Large intestine (tissue), 3 donors: Measurements from ENCODE around the gene C10orf53. TPM values are rescaled to one million over a fixed set of nuclear protein-coding genes. Genes with fewer than 3 reads are reported as not detected.

Experiments used
- DNase-seq, 2 donors: peaks; one replicate each; pipeline versions ENCODE4 v3.0.0 to v3.0.0-alpha.2; 2013
- H3K27ac ChIP-seq: one replicate; pipeline ENCODE4 v1.5.1; 2013; ENCODE audit warnings: low read length
- H3K27me3 ChIP-seq: 2 replicates; pipeline ENCODE4 v1.6.1; 2013; ENCODE audit warnings: low read length; ENCODE audit not compliant: control insufficient read depth, insufficient read depth
- H3K36me3 ChIP-seq: 2 replicates; pipeline ENCODE4 v1.6.1; 2013; ENCODE audit warnings: low read length; ENCODE audit not compliant: control insufficient read depth, insufficient read depth
- H3K4me1 ChIP-seq: one replicate; pipeline ENCODE4 v1.6.1; 2013; ENCODE audit warnings: low read length; ENCODE audit not compliant: control insufficient read depth, insufficient read depth
- H3K4me3 ChIP-seq: one replicate; pipeline ENCODE4 v1.5.1; 2013; ENCODE audit warnings: low read length
- H3K9me3 ChIP-seq: one replicate; pipeline ENCODE4 v1.6.1; 2013; ENCODE audit warnings: mild to moderate bottlenecking, low read depth, low read length, moderate library complexity; ENCODE audit not compliant: control insufficient read depth
- WGBS: methylation state at CpG from one replicate; pipeline ENCODE4 v1.1.5; 2013; ENCODE audit warnings: low lambda C conversion rate; ENCODE audit not compliant: insufficient coverage; 5-methylcytosine and 5-hydroxymethylcytosine counted together
- polyA plus RNA-seq: library from polyadenylated mRNA; unstranded; fragments of 120-200 nt; gene quantifications from one replicate; pipeline ENCODE4 v1.2.1, GENCODE V29; 2013

C10orf53 gene
- polyA plus RNA-seq, 1 donor: 0.03 TPM

DNA sequence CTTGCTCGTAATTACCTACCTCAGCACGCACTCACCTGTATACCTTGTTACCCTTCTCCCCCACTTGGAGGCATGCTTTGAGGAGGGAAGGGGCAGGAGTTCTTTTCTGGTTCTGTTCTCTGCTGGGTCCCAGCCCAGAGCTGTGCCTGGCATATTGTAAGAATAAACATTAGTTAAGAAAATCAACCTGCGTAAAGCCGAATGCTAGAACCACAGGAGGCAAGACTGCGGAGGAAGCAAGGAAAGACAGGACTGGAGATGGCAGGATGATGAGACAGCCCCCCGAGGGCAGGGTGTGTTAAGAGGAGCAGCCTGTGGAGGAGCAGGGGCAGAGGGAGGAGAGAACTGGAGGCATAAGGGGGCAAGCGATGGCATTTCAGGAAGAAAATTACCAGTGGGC, 9.5 kb downstream of the C10orf53 start:
- no peak for DNase-seq
- Histone ChIP-seq H3K4me1 (peaks cover 14% of the 10 kb centered on the region), H3K9me3 (peaks cover 5% of the 10 kb centered on the region), H3K36me3 (no peaks in the 10 kb centered on the region), H3K4me3 (no peak overlapping the region), H3K27me3 (peaks cover 19% of the 10 kb centered on the region), H3K27ac (no peak overlapping the region)
- 60% methylated on average over 4 of the region's 7 CpGs for WGBS

GRCh38 chr10:49689882-49690510, 10.5 kb downstream of the C10orf53 start:
- H3K27me3 ChIP-seq: peaks cover 19% of the 10 kb centered on the region
- no peaks in the 10 kb centered on the region for H3K36me3 ChIP-seq
- H3K27ac ChIP-seq: no peak overlapping the region
- H3K9me3 ChIP-seq: peaks cover 5% of the 10 kb centered on the region
- no peak for DNase-seq
- H3K4me1 ChIP-seq: peaks cover 14% of the 10 kb centered on the region
- WGBS: 90% methylated on average over 5 of the region's 12 CpGs
- H3K4me3 ChIP-seq: no peak overlapping the region

- peaks cover 5% of the 10 kb centered on the region for H3K9me3 ChIP-seq
- WGBS: no CpG with 5 or more reads among the region's 12 CpGs
- DNase-seq: no peak
- peaks cover 23% of the 10 kb centered on the region for H3K27me3 ChIP-seq
- peaks cover 14% of the 10 kb centered on the region for H3K4me1 ChIP-seq
- H3K4me3 ChIP-seq: no peak overlapping the region
- H3K36me3 ChIP-seq: no peaks in the 10 kb centered on the region
- no peak overlapping the region for H3K27ac ChIP-seq
Observed at GRCh38 chr10:49690698-49691356, 11.4 kb downstream of the C10orf53 start.

DNA sequence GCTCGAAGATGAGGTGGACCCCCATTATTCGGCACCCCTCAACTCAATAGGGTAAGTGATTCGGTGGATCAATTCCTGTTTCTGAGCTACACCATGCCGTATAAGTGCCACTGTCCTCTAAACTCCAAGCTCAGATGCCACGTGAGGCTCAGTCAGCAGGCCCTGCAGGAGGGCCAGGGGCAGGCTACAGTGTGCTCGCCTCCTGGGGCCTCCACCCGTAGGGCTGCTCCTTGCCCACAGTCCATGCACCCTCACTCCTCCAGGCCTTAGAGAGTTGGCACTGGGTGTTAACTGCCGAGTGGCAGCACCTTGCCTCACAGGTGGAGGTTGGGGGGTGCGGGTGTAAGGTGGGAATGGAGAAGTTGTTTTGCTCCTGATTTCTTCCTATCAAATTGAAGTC, 12.1 kb downstream of the C10orf53 start:
- Histone ChIP-seq H3K4me3 (no peak overlapping the region), H3K4me1 (peaks cover 14% of the 10 kb centered on the region), H3K9me3 (peaks cover 4% of the 10 kb centered on the region), H3K36me3 (no peaks in the 10 kb centered on the region), H3K27ac (no peak overlapping the region), H3K27me3 (peaks cover 23% of the 10 kb centered on the region)
- WGBS: no CpG with 5 or more reads among the region's 9 CpGs
- DNase-seq: no peak

- no peak for DNase-seq
- no peaks in the 10 kb centered on the region for H3K4me1 ChIP-seq
- no peak overlapping the region for H3K4me3 ChIP-seq
- no peak overlapping the region for H3K27ac ChIP-seq
- no CpG with 5 or more reads among the region's 6 CpGs for WGBS
- H3K36me3 ChIP-seq: no peaks in the 10 kb centered on the region
- H3K27me3 ChIP-seq: peaks cover 18% of the 10 kb centered on the region
- no peaks in the 10 kb centered on the region for H3K9me3 ChIP-seq
Observed at GRCh38 chr10:49694466-49694865, 15.0 kb downstream of the C10orf53 start.

GRCh38 chr10:49696311-49696710, 16.9 kb downstream of the C10orf53 start:
- H3K9me3 ChIP-seq: no peaks in the 10 kb centered on the region
- H3K4me1 ChIP-seq: no peaks in the 10 kb centered on the region
- DNase-seq: no peak
- no peak overlapping the region for H3K27ac ChIP-seq
- H3K4me3 ChIP-seq: no peak overlapping the region
- H3K36me3 ChIP-seq: no peaks in the 10 kb centered on the region
- H3K27me3 ChIP-seq: peaks cover 8% of the 10 kb centered on the region
- WGBS: no CpG with 5 or more reads among the region's 7 CpGs

GRCh38 chr10:49698679-49699078, 19.2 kb downstream of the C10orf53 start:
- H3K36me3 ChIP-seq: no peaks in the 10 kb centered on the region
- peaks cover 7% of the 10 kb centered on the region for H3K27me3 ChIP-seq
- H3K27ac ChIP-seq: no peak overlapping the region
- H3K4me3 ChIP-seq: no peak overlapping the region
- no CpG with 5 or more reads among the region's 9 CpGs for WGBS
- DNase-seq: no peak
- no peaks in the 10 kb centered on the region for H3K9me3 ChIP-seq
- H3K4me1 ChIP-seq: no peaks in the 10 kb centered on the region

DNA sequence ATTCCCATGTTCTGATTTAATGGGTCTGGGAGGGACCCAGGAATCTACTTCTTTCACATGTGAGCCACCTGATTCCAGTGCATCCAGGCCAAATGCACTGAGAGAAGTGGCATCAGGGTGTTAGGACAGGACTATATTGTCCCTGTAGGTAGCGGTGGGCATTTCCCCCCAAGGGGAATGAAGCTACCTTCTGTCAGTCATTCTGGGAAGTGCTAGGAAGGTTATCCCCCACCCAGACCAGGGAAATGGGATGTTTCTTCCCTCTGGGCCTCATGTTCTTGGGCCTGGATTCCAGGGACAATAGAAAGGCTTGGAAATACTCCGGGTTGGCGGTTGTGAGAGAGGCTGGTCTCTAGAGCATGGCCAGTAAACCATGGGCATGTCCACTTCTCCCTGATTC, 20.8 kb downstream of the C10orf53 start:
- no CpG with 5 or more reads among the region's 3 CpGs for WGBS
- no peak overlapping the region for H3K27ac ChIP-seq
- H3K4me1 ChIP-seq: no peaks in the 10 kb centered on the region
- no peak overlapping the region for H3K4me3 ChIP-seq
- no peaks in the 10 kb centered on the region for H3K9me3 ChIP-seq
- no peaks in the 10 kb centered on the region for H3K36me3 ChIP-seq
- peaks cover 7% of the 10 kb centered on the region for H3K27me3 ChIP-seq
- no peak for DNase-seq

DNA sequence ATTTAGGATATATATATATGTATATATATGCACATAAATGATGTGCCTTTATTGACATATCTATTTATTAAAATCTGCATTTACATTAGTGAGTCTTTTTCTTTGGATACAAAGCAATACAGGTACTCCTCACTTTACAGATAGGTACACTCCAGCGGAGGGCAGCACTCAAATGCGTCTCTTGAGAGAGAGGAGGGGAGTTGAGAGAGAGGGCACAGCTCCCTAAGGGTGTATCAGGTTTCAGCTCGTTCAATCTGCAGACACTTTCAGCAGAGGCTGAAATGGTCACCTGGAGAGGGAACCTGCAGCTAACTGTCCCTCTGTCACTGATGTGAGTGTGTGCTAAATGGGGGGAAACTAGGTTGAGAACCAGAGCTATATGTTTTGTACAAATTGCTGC, 21.5 kb downstream of the C10orf53 start:
- no CpG with 5 or more reads among the region's 3 CpGs for WGBS
- no peaks in the 10 kb centered on the region for H3K9me3 ChIP-seq
- no peak overlapping the region for H3K4me3 ChIP-seq

DNA sequence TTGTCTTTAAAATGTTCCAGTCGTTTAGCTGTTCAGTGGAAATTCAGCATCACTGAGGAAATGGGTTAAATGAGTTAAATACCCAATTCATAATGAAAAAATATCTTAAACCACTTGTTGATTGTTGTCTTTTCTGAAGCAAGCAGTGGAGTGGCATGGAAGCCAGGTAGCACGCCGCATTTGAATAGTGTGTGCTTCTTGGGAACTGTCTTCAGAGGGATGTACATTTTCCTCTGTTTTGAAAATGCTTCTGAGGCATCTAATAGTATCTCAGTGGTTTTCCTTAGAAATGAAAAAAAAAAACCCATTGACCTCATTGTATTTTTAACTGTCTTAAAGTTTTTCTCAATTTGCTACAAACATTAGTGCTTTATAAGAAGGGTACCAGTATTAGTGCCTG, 28.1 kb downstream of the C10orf53 start:
- WGBS: 50% methylated on average over 1 of the region's 3 CpGs
- no peak for DNase-seq

More for the DNA sequence above, 21.5 kb downstream of the C10orf53 start:
- Histone ChIP-seq H3K4me1 (no peaks in the 10 kb centered on the region), H3K36me3 (no peaks in the 10 kb centered on the region), H3K27ac (no peak overlapping the region), H3K27me3 (peaks cover 2% of the 10 kb centered on the region)
- DNase-seq: no peak

DNA sequence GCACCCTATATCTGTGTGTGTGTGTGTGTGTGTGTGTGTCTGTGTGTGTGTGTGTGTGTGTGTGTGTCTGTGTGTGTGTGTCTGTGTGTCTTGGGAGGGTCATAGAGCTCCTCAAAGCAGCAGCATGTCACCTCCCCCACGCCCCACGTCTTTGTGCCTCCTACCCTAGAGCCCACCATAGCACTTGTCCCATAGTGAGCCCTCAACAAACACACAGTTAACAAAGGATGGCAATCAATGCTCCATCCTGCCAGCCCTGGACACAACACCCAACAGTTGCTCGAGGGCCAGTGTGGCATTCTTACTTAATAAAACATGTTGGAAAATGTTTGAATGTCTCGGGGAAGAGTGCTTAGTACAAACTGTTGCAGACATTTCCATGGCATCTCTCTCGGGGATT, 30.5 kb downstream of the C10orf53 start:
- no peak for DNase-seq
- peaks cover 9% of the 10 kb centered on the region for H3K27me3 ChIP-seq
- WGBS: no CpG with 5 or more reads among the region's 5 CpGs
- no peak overlapping the region for H3K4me3 ChIP-seq
- no peaks in the 10 kb centered on the region for H3K9me3 ChIP-seq
- H3K36me3 ChIP-seq: no peaks in the 10 kb centered on the region
- no peak overlapping the region for H3K27ac ChIP-seq
- no peaks in the 10 kb centered on the region for H3K4me1 ChIP-seq

More for the DNA sequence above, 28.1 kb downstream of the C10orf53 start:
- Histone ChIP-seq H3K27me3 (peaks cover 11% of the 10 kb centered on the region), H3K4me3 (no peak overlapping the region), H3K36me3 (no peaks in the 10 kb centered on the region), H3K27ac (no peak overlapping the region), H3K9me3 (no peaks in the 10 kb centered on the region), H3K4me1 (no peaks in the 10 kb centered on the region)
